K562 (cell line): ENCODE results near the gene GNAZ. TPM values are rescaled to one million over a fixed set of nuclear protein-coding genes. Genes with fewer than 3 reads are reported as not detected.
A peak's percentile ranks its signal among the peaks of the same experiment; 100 is the strongest.

ENCODE experiments used
- ATAC-seq: fragments of 200-7000 bp; cut with Tn5 transposase; 3 replicates; pipeline ENCODE4 v1.9.1; 2020; ENCODE audit warnings: moderate library complexity
- BruUV-seq: library from RNA; stranded (reverse); fragments of 400-500 nt; replicated peaks from 2 replicates; lab custom pipeline; 2021; lab: Mats Ljungman, UMichigan
- CTCF ChIA-PET: fragments of 300-600 bp; formaldehyde crosslinking; extraction: SDS; loops from one replicate; lab custom pipeline; 2021; ENCODE audit warnings: low intra/inter-chr PET ratio; lab: Yijun Ruan, JAX
- POLR2A ChIA-PET: fragments of 300-600, 350-650 bp; sonication (Branson Sonifier 250); formaldehyde crosslinking; extraction: SDS; loops from one replicate; lab custom pipeline; 2021; ENCODE audit warnings: antibody characterized with exemption, inconsistent platforms; lab: Yijun Ruan, JAX
- DNase-seq, 4 experiments: peaks; one replicate each; pipeline versions ENCODE4 v3.0.0 to v3.0.0-alpha.2; 2011 to 2018; ENCODE audit warnings: low spot score in 3 of 4, mixed read lengths in 3 of 4; ENCODE audit errors: extremely low read depth in 1 of 4
- FAIRE-seq: peaks from 2 replicates; lab custom pipeline; 2011; peaks lifted over from hg19 to GRCh38; lab: Jason Lieb, UNC
- H2AFZ ChIP-seq: 2 replicates; pipeline ENCODE4 v1.6.0; 2011; ENCODE audit warnings: low read depth, low read length, control low read depth, inconsistent platforms
- H3K27ac ChIP-seq: fragments of 200-600 bp; 3 replicates; pipeline ENCODE4 v1.8.0; 2011; ENCODE audit warnings: low read depth, mild to moderate bottlenecking, control low read depth, inconsistent platforms, low read length, moderate library complexity, mixed read lengths; ENCODE audit errors: extremely low read depth
- H3K27me3 ChIP-seq, 2 experiments: fragments of 300-600 bp in 1 of 2; 2 replicates in 1 of 2; 3 replicates in 1 of 2; pipeline versions ENCODE4 v1.6.0 to v1.8.0; 2011; ENCODE audit warnings: inconsistent platforms in 2 of 2, low read length in 2 of 2, mild to moderate bottlenecking in 1 of 2, mixed read lengths in 1 of 2, moderate library complexity in 1 of 2; ENCODE audit not compliant: control insufficient read depth in 2 of 2, insufficient read depth in 2 of 2
- H3K36me3 ChIP-seq: fragments of 300-600 bp; 3 replicates; pipeline ENCODE4 v1.8.0; 2011; ENCODE audit warnings: mild to moderate bottlenecking, low read length, inconsistent platforms; ENCODE audit not compliant: control insufficient read depth, insufficient read depth
- H3K4me1 ChIP-seq, 2 experiments: fragments of 200-600 bp in 1 of 2; replicated peaks in 1 of 2; 2 replicates in 1 of 2; 3 replicates in 1 of 2; pipeline versions ENCODE4 v1.5.1 to v1.8.0; 2011; ENCODE audit warnings: inconsistent platforms in 2 of 2, low read length in 2 of 2, mild to moderate bottlenecking in 1 of 2, mixed read lengths in 1 of 2, moderate library complexity in 1 of 2; ENCODE audit not compliant: control insufficient read depth in 2 of 2, insufficient read depth in 2 of 2
- H3K4me2 ChIP-seq: 2 replicates; pipeline ENCODE4 v1.6.1; 2011; ENCODE audit warnings: low read length, control low read depth, inconsistent platforms, mixed read lengths; ENCODE audit not compliant: insufficient read depth
- H3K4me3 ChIP-seq: fragments of 200-600 bp; sonication (generic), shearing (Covaris generic); 2 replicates; pipeline ENCODE4 v1.5.1; 2016; ENCODE audit warnings: control low read depth, inconsistent platforms
- H3K79me2 ChIP-seq: fragments of 200-600 bp; 3 replicates; pipeline ENCODE4 v1.8.0; 2011; ENCODE audit warnings: low read length, inconsistent platforms; ENCODE audit not compliant: control insufficient read depth, insufficient read depth
- H3K9ac ChIP-seq, 2 experiments: 2 replicates each; pipeline versions ENCODE4 v1.6.0 to v1.6.1; 2011; ENCODE audit warnings: low read depth in 2 of 2, low read length in 2 of 2, control low read depth in 1 of 2, inconsistent platforms in 1 of 2, mild to moderate bottlenecking in 1 of 2, mixed read lengths in 1 of 2; ENCODE audit not compliant: insufficient read depth in 1 of 2
- H3K9me1 ChIP-seq: one replicate; pipeline ENCODE4 v1.6.0; 2011; ENCODE audit warnings: inconsistent platforms, mild to moderate bottlenecking, low read length, moderate library complexity; ENCODE audit not compliant: control insufficient read depth, insufficient read depth
- H3K9me3 ChIP-seq: replicated peaks from 2 replicates; pipeline ENCODE4 v1.5.1; 2011; ENCODE audit warnings: low read depth, low read length, inconsistent platforms; ENCODE audit not compliant: control insufficient read depth, insufficient read depth
- H4K20me1 ChIP-seq: replicated peaks from 2 replicates; pipeline ENCODE4 v1.6.1; 2011; ENCODE audit warnings: low read length, inconsistent platforms, mixed read lengths; ENCODE audit not compliant: control insufficient read depth, insufficient read depth
- HSF4 ChIP-seq: fragments of 250-450 bp; sonication (Bioruptor Pico); IDR thresholded peaks from 2 replicates; pipeline ENCODE4 v2.1.2; 2022; ENCODE audit warnings: mild to moderate bottlenecking, moderate library complexity, borderline replicate concordance
- WGBS: fragments of 100-300 bp; shearing (Covaris generic); methylation state at CpG from one replicate; pipeline ENCODE4 v1.1.6; 2016; ENCODE audit warnings: low coverage, mixed read lengths; ENCODE audit not compliant: insufficient coverage; ENCODE audit errors: missing lambda C conversion rate; 5-methylcytosine and 5-hydroxymethylcytosine counted together
- in situ Hi-C: fragments of 300-500 bp; cut with MboI; formaldehyde crosslinking; loops from 4 replicates; pipeline ENCODE4 v1.15.0; 2018; ENCODE audit warnings: inconsistent platforms, mixed read lengths
- intact Hi-C: fragments of 100-400 bp; cut with micrococcal nuclease; formaldehyde crosslinking; loops from 2 replicates; pipeline ENCODE4 v1.14.2; 2022
- polyA plus RNA-seq, 8 experiments: library from polyadenylated mRNA; depleted of rRNA in 4 of 8; stranded (reverse) in 5 of 8; unstranded in 3 of 8; fragments of >200 nt; fragmentation: Nextera tagmentation in 2 of 8; fragmentation: Illumina TruSeq in 1 of 8; extraction: Ambion mirVana in 2 of 8; extraction: Trizol in 1 of 8; gene quantifications; 2 replicates each; pipeline versions ENCODE4 v1.2.1 to v1.2.3, GENCODE V29; 2011 to 2014; ENCODE audit warnings: inconsistent platforms in 1 of 8, missing spikeins in 1 of 8
- total RNA-seq, 7 experiments: library from RNA; depleted of rRNA in 6 of 7; stranded (reverse); fragments of >200 nt in 6 of 7; fragmentation: Illumina TruSeq in 2 of 7; extraction: Trizol in 2 of 7; gene quantifications; 2 replicates each; pipeline versions ENCODE4 v1.2.1 to v1.2.3, GENCODE V29; 2011 to 2021; ENCODE audit warnings: low replicate concordance in 1 of 7
- TF ChIP-seq, protein P1 (sequence below): sonication (generic); formaldehyde crosslinking; IDR thresholded peaks from 2 replicates; pipeline ENCODE4 v1.8.1; 2023; ENCODE audit warnings: mild to moderate bottlenecking, missing genetic modification reagents

Gene GNAZ
- total and polyA plus RNA-seq, 9 of the 15 experiments (the other 6 are each of a cell fraction or from before 2014, with no cell fraction given) = 0.04 to 0.22 (median 0.13) TPM; not detected in 3

- ATAC-seq (no peak), FAIRE-seq (no peak), DNase-seq (peak in 2 of 4 experiments; percentile 53 to 56)
- in situ Hi-C loops (no loop called here), intact Hi-C loops (no loop called here)
- peaks cover 5 to 26% of the 10 kb centered on the region in 2 experiments for H3K4me1 ChIP-seq
- peaks cover 80% of the 10 kb centered on the region for H4K20me1 ChIP-seq
- BruUV-seq = no TSS peak
- peaks cover 53 to 63% of the 10 kb centered on the region in 2 experiments for H3K27me3 ChIP-seq
- no peaks in the 10 kb centered on the region for H3K36me3 ChIP-seq
- H3K9me3 ChIP-seq = no peaks in the 10 kb centered on the region
- POLR2A ChIA-PET = interaction anchor here (0.6 to 86.5 kb wide), 17 partner anchors 9 to 1060 kb away, joined by 3 to 3476 read pairs (median 4); partner anchors contain the start of genes BCR and GNAZ
- no peaks in the 10 kb centered on the region for H3K79me2 ChIP-seq
- peaks cover 8% of the 10 kb centered on the region for H3K9me1 ChIP-seq
- H3K27ac ChIP-seq = no peak overlapping the region
- no peak overlapping the region for H2AFZ ChIP-seq
- 1% methylated on average over 6 of the region's 6 CpGs for WGBS
- H3K9ac ChIP-seq = no peak overlapping the region
- TF ChIP-seq, protein P1, sequence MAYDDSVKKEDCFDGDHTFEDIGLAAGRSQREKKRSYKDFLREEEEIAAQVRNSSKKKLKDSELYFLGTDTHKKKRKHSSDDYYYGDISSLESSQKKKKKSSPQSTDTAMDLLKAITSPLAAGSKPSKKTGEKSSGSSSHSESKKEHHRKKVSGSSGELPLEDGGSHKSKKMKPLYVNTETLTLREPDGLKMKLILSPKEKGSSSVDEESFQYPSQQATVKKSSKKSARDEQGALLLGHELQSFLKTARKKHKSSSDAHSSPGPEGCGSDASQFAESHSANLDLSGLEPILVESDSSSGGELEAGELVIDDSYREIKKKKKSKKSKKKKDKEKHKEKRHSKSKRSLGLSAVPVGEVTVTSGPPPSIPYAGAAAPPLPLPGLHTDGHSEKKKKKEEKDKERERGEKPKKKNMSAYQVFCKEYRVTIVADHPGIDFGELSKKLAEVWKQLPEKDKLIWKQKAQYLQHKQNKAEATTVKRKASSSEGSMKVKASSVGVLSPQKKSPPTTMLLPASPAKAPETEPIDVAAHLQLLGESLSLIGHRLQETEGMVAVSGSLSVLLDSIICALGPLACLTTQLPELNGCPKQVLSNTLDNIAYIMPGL = 0 out of 2 replicates have a peak, but pooled peaks have one; percentile 55
- no peak for TF ChIP-seq HSF4
- CTCF ChIA-PET = no interaction called here
- no peak overlapping the region for H3K4me2 ChIP-seq
- H3K4me3 ChIP-seq = no peak overlapping the region
These were observed 77.5 kb downstream of the GNAZ start for GRCh38 chr22:23147617-23148387.
